T-cell (primary cell): ENCODE data around the gene ACIN1. TPM values are rescaled to one million over a fixed set of nuclear protein-coding genes. Genes with fewer than 3 reads are reported as not detected.

ENCODE experiments used
- ATAC-seq, 4 experiments: fragments of 200-7000 bp in 3 of 4; fragments of 150-1000 bp in 1 of 4; cut with Tn5 transposase; replicated peaks in 1 of 4; 1 replicate in 3 of 4; 2 replicates in 1 of 4; pipeline ENCODE4 v1.10.0; 2021; ENCODE audit warnings: moderate library complexity in 3 of 4, mild to moderate bottlenecking in 2 of 4, moderate number of reproducible peaks in 1 of 4
- CTCF ChIA-PET, 2 donors: fragments of 300-600 bp; sonication (Branson Sonifier 250); formaldehyde crosslinking; loops; one replicate each; lab custom pipeline; 2022; ENCODE audit warnings: antibody characterized with exemption in 2 of 2; lab: Charles Lee
- POLR2A ChIA-PET, 2 donors: fragments of 300-600 bp; sonication (Branson Sonifier 250); formaldehyde crosslinking; loops; one replicate each; lab custom pipeline; 2022; ENCODE audit warnings: antibody characterized with exemption in 2 of 2; lab: Charles Lee
- DNase-seq, 35 experiments: peaks; one replicate each; pipeline versions ENCODE4 v3.0.0 to v3.0.0-alpha.2; 2013 to 2023
- H3K27ac ChIP-seq: one replicate; pipeline ENCODE4 v1.5.1; 2013; ENCODE audit warnings: low read length
- H3K27me3 ChIP-seq, 2 experiments: replicated peaks in 1 of 2; 1 replicate in 1 of 2; 2 replicates in 1 of 2; pipeline versions ENCODE4 v1.6.1 to v1.7.0; 2013; ENCODE audit warnings: low read length in 1 of 2, mixed read lengths in 1 of 2; ENCODE audit not compliant: control insufficient read depth in 2 of 2, insufficient read depth in 2 of 2; ENCODE audit errors: extremely low read depth in 1 of 2
- H3K36me3 ChIP-seq, 2 donors: 1 replicate in 1 of 2; 2 replicates in 1 of 2; pipeline versions ENCODE4 v1.6.1 to v1.7.0; 2013; ENCODE audit warnings: low read length in 1 of 2; ENCODE audit not compliant: control insufficient read depth in 2 of 2, insufficient read depth in 1 of 2; ENCODE audit errors: extremely low read depth in 1 of 2
- H3K4me1 ChIP-seq, 2 experiments: 1 replicate in 1 of 2; 2 replicates in 1 of 2; pipeline versions ENCODE4 v1.6.1 to v1.7.0; 2013; ENCODE audit warnings: low read length in 2 of 2, mixed read lengths in 1 of 2; ENCODE audit not compliant: insufficient read depth in 2 of 2, control insufficient read depth in 1 of 2; ENCODE audit errors: extremely low read depth in 1 of 2
- H3K4me3 ChIP-seq, 2 donors: 1 replicate in 1 of 2; 2 replicates in 1 of 2; pipeline versions ENCODE4 v1.5.1 to v1.7.0; 2013; ENCODE audit warnings: mild to moderate bottlenecking in 2 of 2, low read length in 1 of 2, moderate library complexity in 1 of 2; ENCODE audit not compliant: control insufficient read depth in 1 of 2; ENCODE audit errors: extremely low read depth in 1 of 2
- H3K9me3 ChIP-seq: 2 replicates; pipeline ENCODE4 v1.7.0; 2013
- H3K27ac Mint-ChIP-seq, 2 donors: one replicate each; pipeline ENCODE4 v1.8.0; 2020 to 2021; ENCODE audit warnings: mild to moderate bottlenecking in 2 of 2, mixed read lengths in 2 of 2
- H3K27me3 Mint-ChIP-seq, 2 donors: one replicate each; pipeline ENCODE4 v1.8.0; 2021 to 2022; ENCODE audit warnings: mixed read lengths in 2 of 2
- H3K36me3 Mint-ChIP-seq: one replicate; pipeline ENCODE4 v1.8.0; 2021; ENCODE audit warnings: mixed read lengths
- H3K4me1 Mint-ChIP-seq, 3 donors: one replicate each; pipeline ENCODE4 v1.8.0; 2020 to 2022; ENCODE audit warnings: mixed read lengths in 3 of 3, mild to moderate bottlenecking in 1 of 3
- H3K4me3 Mint-ChIP-seq, 3 donors: one replicate each; pipeline ENCODE4 v1.8.0; 2020 to 2022; ENCODE audit warnings: mild to moderate bottlenecking in 3 of 3, mixed read lengths in 3 of 3, moderate library complexity in 3 of 3
- H3K9me3 Mint-ChIP-seq, 3 donors: one replicate each; pipeline ENCODE4 v1.8.0; 2020 to 2022; ENCODE audit warnings: mixed read lengths in 3 of 3
- WGBS: methylation state at CpG from one replicate; pipeline ENCODE4 v1.1.5; 2013; ENCODE audit warnings: missing lambda C conversion rate; ENCODE audit not compliant: insufficient coverage; 5-methylcytosine and 5-hydroxymethylcytosine counted together
- total RNA-seq, 35 experiments: library from RNA in 6 of 35; stranded (reverse) in 6 of 35; fragments of 120-200 nt in 1 of 35; gene quantifications; one replicate each; pipeline versions ENCODE4 v1.2.1 to v1.2.4 and lab custom pipeline; 2013 to 2026

ACIN1 gene
- total RNA-seq, 5 donors from 2014 or later (not counting 1 experiment from before 2014, with no cell fraction given) = 277 to 326 (median 290) TPM

- POLR2A ChIA-PET = no interaction called here
- Histone ChIP-seq H3K4me1 (peaks cover 13 to 24% of the 10 kb centered on the region in 2 experiments), H3K36me3 (no peaks in the 10 kb centered on the region), H3K27me3 (peaks cover 0 to 14% of the 10 kb centered on the region in 2 experiments), H3K27ac (no peak overlapping the region), H3K9me3 (no peaks in the 10 kb centered on the region), H3K4me3 (no peak overlapping the region)
- no peak for ATAC-seq
- H3K36me3 Mint-ChIP-seq = peaks cover 6% of the 10 kb centered on the region
- peaks cover 0 to 6% of the 10 kb centered on the region in 2 donors for H3K27me3 Mint-ChIP-seq
- no peak overlapping the region for H3K27ac Mint-ChIP-seq
- no peaks in the 10 kb centered on the region for H3K9me3 Mint-ChIP-seq
- DNase-seq = no peak
- peaks cover 25 to 37% (median 31%) of the 10 kb centered on the region in 3 donors for H3K4me1 Mint-ChIP-seq
- 13% methylated on average over 1 of the region's 3 CpGs for WGBS
- CTCF ChIA-PET = interaction anchor here in 1 of 2 donors (0.7 kb wide), 1 partner anchor 131 kb away, joined by 3 read pairs; no protein-coding TSS in a partner anchor
- H3K4me3 Mint-ChIP-seq = no peak overlapping the region
These were observed 30.1 kb upstream of the ACIN1 start for GRCh38 chr14:23125011-23125410.

- H3K27ac Mint-ChIP-seq = no peak overlapping the region
- ATAC-seq = no peak
- POLR2A ChIA-PET = no interaction called here
These were observed 29.5 kb upstream of the ACIN1 start for GRCh38 chr14:23124337-23124954.

GRCh38 chr14:23123419-23123818, 28.5 kb upstream of the ACIN1 start:
- Mint-ChIP-seq H3K4me3 (no peak overlapping the region), H3K4me1 (peaks cover 41 to 46% (median 45%) of the 10 kb centered on the region in 3 donors), H3K9me3 (no peaks in the 10 kb centered on the region), H3K36me3 (no peaks in the 10 kb centered on the region), H3K27ac (no peak overlapping the region), H3K27me3 (no peaks in the 10 kb centered on the region)
- ChIA-PET CTCF (interaction anchor here (0.9 to 1.4 kb wide), 2 partner anchors 40 to 64 kb away, joined by 3 read pairs; no protein-coding TSS in a partner anchor), POLR2A (no interaction called here)
- H3K9me3 ChIP-seq = no peaks in the 10 kb centered on the region
- H3K4me1 ChIP-seq = peaks cover 26 to 39% of the 10 kb centered on the region in 2 experiments
- WGBS = 83% methylated on average over 6 of the region's 8 CpGs
- ATAC-seq (no peak), DNase-seq (no peak)
- no peaks in the 10 kb centered on the region for H3K36me3 ChIP-seq
- no peak overlapping the region for H3K4me3 ChIP-seq
- H3K27ac ChIP-seq = no peak overlapping the region
- peaks cover 0 to 16% of the 10 kb centered on the region in 2 experiments for H3K27me3 ChIP-seq

More at GRCh38 chr14:23124337-23124954, 29.5 kb upstream of the ACIN1 start:
- H3K4me1 ChIP-seq = peaks cover 16 to 29% of the 10 kb centered on the region in 2 experiments
- no peaks in the 10 kb centered on the region for H3K36me3 ChIP-seq
- H3K9me3 Mint-ChIP-seq = no peaks in the 10 kb centered on the region
- H3K4me3 Mint-ChIP-seq = no peak overlapping the region
- H3K4me3 ChIP-seq = no peak overlapping the region
- peaks cover 0 to 17% of the 10 kb centered on the region in 2 experiments for H3K27me3 ChIP-seq
- DNase-seq = no peak
- H3K9me3 ChIP-seq = no peaks in the 10 kb centered on the region
- peaks cover 31 to 43% (median 37%) of the 10 kb centered on the region in 3 donors for H3K4me1 Mint-ChIP-seq
- CTCF ChIA-PET = interaction anchor here in 1 of 2 donors (0.7 kb wide), 1 partner anchor 130 kb away, joined by 3 read pairs; no protein-coding TSS in a partner anchor
- H3K27me3 Mint-ChIP-seq = peaks cover 0 to 6% of the 10 kb centered on the region in 2 donors
- 93% methylated on average over 10 of the region's 13 CpGs for WGBS
- H3K27ac ChIP-seq = no peak overlapping the region
- peaks cover 6% of the 10 kb centered on the region for H3K36me3 Mint-ChIP-seq

GRCh38 chr14:23122086-23122485, 27.1 kb upstream of the ACIN1 start:
- Mint-ChIP-seq H3K27me3 (no peaks in the 10 kb centered on the region), H3K4me3 (no peak overlapping the region), H3K27ac (peak overlapping the region in 1 of 2 donors; percentile 34), H3K4me1 (peaks cover 47 to 49% (median 48%) of the 10 kb centered on the region in 3 donors), H3K36me3 (no peaks in the 10 kb centered on the region), H3K9me3 (no peaks in the 10 kb centered on the region)
- no peaks in the 10 kb centered on the region for H3K36me3 ChIP-seq
- ATAC-seq (no peak), DNase-seq (no peak)
- WGBS = 81% methylated on average over 2 of the region's 6 CpGs
- no peaks in the 10 kb centered on the region for H3K9me3 ChIP-seq
- ChIA-PET POLR2A (no interaction called here), CTCF (interaction anchor here (0.6 to 3.0 kb wide), 8 partner anchors 8 to 230 kb away, joined by 3 to 74 read pairs (median 4); partner anchors contain the start of genes ACIN1 (in 1 of the 2), C14orf119 (in 1 of the 2), SLC22A17 (in 1 of the 2) and SLC7A8 (in 1 of the 2))
- H3K27ac ChIP-seq = no peak overlapping the region
- peaks cover 32 to 48% of the 10 kb centered on the region in 2 experiments for H3K4me1 ChIP-seq
- no peak overlapping the region for H3K4me3 ChIP-seq
- peaks cover 0 to 10% of the 10 kb centered on the region in 2 experiments for H3K27me3 ChIP-seq

- Histone ChIP-seq H3K4me3 (no peak overlapping the region), H3K4me1 (peaks cover 32 to 53% of the 10 kb centered on the region in 2 experiments), H3K27me3 (peaks cover 0 to 4% of the 10 kb centered on the region in 2 experiments), H3K9me3 (no peaks in the 10 kb centered on the region), H3K27ac (peak overlapping the region; percentile 77), H3K36me3 (no peaks in the 10 kb centered on the region)
- Mint-ChIP-seq H3K9me3 (no peaks in the 10 kb centered on the region), H3K27me3 (no peaks in the 10 kb centered on the region), H3K36me3 (no peaks in the 10 kb centered on the region), H3K4me3 (peak overlapping the region in 2 of 3 donors; percentile 52 to 81), H3K4me1 (peaks cover 54 to 55% (median 55%) of the 10 kb centered on the region in 3 donors), H3K27ac (peak overlapping the region; percentile 96 to 99)
- CTCF ChIA-PET = interaction anchor here (0.5 to 3.0 kb wide), 21 partner anchors 8 to 259 kb away, joined by 3 to 74 read pairs (median 4); partner anchors contain the start of genes ACIN1 (in 1 of the 2), C14orf119 (in 1 of the 2), HOMEZ (in 1 of the 2) and PABPN1 (in 1 of the 2)
- ATAC-seq (no peak), DNase-seq (peak in 3 of 35 experiments; percentile 12 to 18 (median 18))
- POLR2A ChIA-PET = interaction anchor here (0.5 to 0.6 kb wide), 2 partner anchors 27 to 87 kb away, joined by 3 to 5 read pairs; no protein-coding TSS in a partner anchor
- WGBS = 15% methylated on average over 6 of the region's 6 CpGs
These were observed 26.4 kb upstream of the ACIN1 start for GRCh38 chr14:23121361-23121771.
